WTC11 (cell line): ENCODE results near the gene PDE11A. TPM values are rescaled to one million over a fixed set of nuclear protein-coding genes. Genes with fewer than 3 reads are reported as not detected.

ENCODE experiments used
- ATAC-seq: fragments of 200-7000 bp; cut with Tn5 transposase; 2 replicates; pipeline ENCODE4 v1.10.0; 2021; ENCODE audit warnings: mild to moderate bottlenecking, moderate library complexity
- CTCF ChIA-PET: fragments of 300-600 bp; sonication (Branson Sonifier 250); formaldehyde crosslinking; loops from one replicate; lab custom pipeline; 2021; ENCODE audit warnings: antibody characterized with exemption; lab: Charles Lee
- POLR2A ChIA-PET: fragments of 350-600 bp; sonication (Branson Sonifier 250); formaldehyde crosslinking; loops from one replicate; lab custom pipeline; 2021; ENCODE audit warnings: antibody characterized with exemption; lab: Charles Lee
- DNase-seq: peaks from one replicate; pipeline ENCODE4 v3.0.0; 2021; ENCODE audit warnings: low spot score
- H3K27ac Mint-ChIP-seq: 2 replicates; pipeline ENCODE4 v1.8.0; 2021; ENCODE audit warnings: mixed read lengths
- H3K27me3 Mint-ChIP-seq: 2 replicates; pipeline ENCODE4 v1.8.0; 2021; ENCODE audit warnings: low read depth, mild to moderate bottlenecking, moderate library complexity, mixed read lengths
- H3K36me3 Mint-ChIP-seq: 2 replicates; pipeline ENCODE4 v1.8.0; 2021; ENCODE audit warnings: mixed read lengths
- H3K4me1 Mint-ChIP-seq: 2 replicates; pipeline ENCODE4 v1.8.0; 2022; ENCODE audit warnings: mixed read lengths
- H3K4me3 Mint-ChIP-seq: 2 replicates; pipeline ENCODE4 v1.8.0; 2021; ENCODE audit warnings: mild to moderate bottlenecking, moderate library complexity, mixed read lengths
- H3K9me3 Mint-ChIP-seq: 2 replicates; pipeline ENCODE4 v1.8.0; 2021; ENCODE audit warnings: mixed read lengths
- CREM ChIP-seq: sonication (generic); formaldehyde crosslinking; IDR thresholded peaks from 2 replicates; pipeline ENCODE4 v1.8.1; 2022; ENCODE audit warnings: mild to moderate bottlenecking, missing genetic modification reagents, moderate library complexity
- E2F5 ChIP-seq: sonication (generic); formaldehyde crosslinking; IDR thresholded peaks from 2 replicates; pipeline ENCODE4 v1.8.1; 2022; ENCODE audit warnings: mild to moderate bottlenecking, moderate library complexity, missing genetic modification reagents
- FOXK1 ChIP-seq: sonication (generic); formaldehyde crosslinking; IDR thresholded peaks from 2 replicates; pipeline ENCODE4 v1.8.0; 2022; ENCODE audit warnings: mild to moderate bottlenecking, moderate library complexity, missing genetic modification reagents
- FOXP1 ChIP-seq: sonication (generic); formaldehyde crosslinking; IDR thresholded peaks from 2 replicates; pipeline ENCODE4 v1.8.0; 2022; ENCODE audit warnings: missing genetic modification reagents, mild to moderate bottlenecking, moderate library complexity, borderline replicate concordance
- GRHL2 ChIP-seq: fragments of 250-450 bp; sonication (Bioruptor Pico); IDR thresholded peaks from 2 replicates; pipeline ENCODE4 v1.8.0; 2022; ENCODE audit warnings: mild to moderate bottlenecking, moderate library complexity; ENCODE audit not compliant: insufficient replicate concordance, severe bottlenecking
- JUN ChIP-seq: sonication (generic); formaldehyde crosslinking; IDR thresholded peaks from 2 replicates; pipeline ENCODE4 v1.8.0; 2023; ENCODE audit warnings: mild to moderate bottlenecking, missing genetic modification reagents
- KAT7 ChIP-seq: sonication (generic); formaldehyde crosslinking; IDR thresholded peaks from 2 replicates; pipeline ENCODE4 v1.8.1; 2023; ENCODE audit warnings: missing genetic modification reagents, mild to moderate bottlenecking, borderline replicate concordance
- NR1H2 ChIP-seq: sonication (generic); formaldehyde crosslinking; IDR thresholded peaks from 2 replicates; pipeline ENCODE4 v1.9.0; 2021; ENCODE audit warnings: mild to moderate bottlenecking, moderate library complexity, missing genetic modification reagents
- NR2C2 ChIP-seq: sonication (generic); formaldehyde crosslinking; IDR thresholded peaks from 2 replicates; pipeline ENCODE4 v1.8.0; 2022; ENCODE audit warnings: mild to moderate bottlenecking, missing genetic modification reagents
- NR3C1 ChIP-seq: sonication (generic); formaldehyde crosslinking; conservative IDR thresholded peaks from 2 replicates; pipeline ENCODE4 v1.8.1; 2023; ENCODE audit warnings: low read depth, mild to moderate bottlenecking, missing genetic modification reagents
- OVOL2 ChIP-seq: fragments of 250-450 bp; sonication (Bioruptor Pico); IDR thresholded peaks from 2 replicates; pipeline ENCODE4 v1.9.0; 2021; ENCODE audit warnings: mild to moderate bottlenecking, borderline replicate concordance
- RELA ChIP-seq: sonication (generic); formaldehyde crosslinking; IDR thresholded peaks from 2 replicates; pipeline ENCODE4 v1.8.1; 2022; ENCODE audit warnings: missing genetic modification reagents, mild to moderate bottlenecking, borderline replicate concordance
- TEAD1 ChIP-seq: sonication (generic); formaldehyde crosslinking; IDR thresholded peaks from 2 replicates; pipeline ENCODE4 v1.8.0; 2022; ENCODE audit warnings: mild to moderate bottlenecking, missing genetic modification reagents
- ZNF121 ChIP-seq: sonication (generic); formaldehyde crosslinking; IDR thresholded peaks from 2 replicates; pipeline ENCODE4 v1.8.0; 2023; ENCODE audit warnings: missing genetic modification reagents
- ZNF232 ChIP-seq: sonication (generic); formaldehyde crosslinking; IDR thresholded peaks from 2 replicates; pipeline ENCODE4 v1.8.0; 2022; ENCODE audit warnings: mild to moderate bottlenecking, missing genetic modification reagents
- ZNF263 ChIP-seq: sonication (generic); formaldehyde crosslinking; IDR thresholded peaks from 2 replicates; pipeline ENCODE4 v1.8.1; 2022; ENCODE audit warnings: low read depth, mild to moderate bottlenecking, moderate library complexity, missing genetic modification reagents
- ZSCAN18 ChIP-seq: fragments of 250-450 bp; sonication (Bioruptor Pico); IDR thresholded peaks from 2 replicates; pipeline ENCODE4 v2.1.2; 2022; ENCODE audit warnings: mild to moderate bottlenecking, moderate library complexity
- total RNA-seq: library from RNA; stranded (reverse); gene quantifications from 3 replicates; pipeline ENCODE4 v1.2.3, GENCODE V29; 2021
- TF ChIP-seq, protein P1 (sequence below): sonication (generic); formaldehyde crosslinking; IDR thresholded peaks from 2 replicates; pipeline ENCODE4 v1.8.0; 2023; ENCODE audit warnings: mild to moderate bottlenecking, missing genetic modification reagents
- TF ChIP-seq, protein P2 (sequence below): sonication (generic); formaldehyde crosslinking; IDR thresholded peaks from 2 replicates; pipeline ENCODE4 v1.8.0; 2023; ENCODE audit warnings: missing genetic modification reagents, mild to moderate bottlenecking, borderline replicate concordance
- TF ChIP-seq, protein P3 (sequence below): sonication (generic); formaldehyde crosslinking; IDR thresholded peaks from 2 replicates; pipeline ENCODE4 v1.8.1; 2022; ENCODE audit warnings: low read depth, mild to moderate bottlenecking, moderate library complexity, missing genetic modification reagents, borderline replicate concordance
- TF ChIP-seq, protein P4 (sequence below): fragments of 250-450 bp; sonication (Bioruptor Pico); IDR thresholded peaks from 2 replicates; pipeline ENCODE4 v1.8.0; 2021; ENCODE audit warnings: mild to moderate bottlenecking

Gene PDE11A
- total RNA-seq, 1 experiment from 2014 or later, result 0.13 TPM

DNA sequence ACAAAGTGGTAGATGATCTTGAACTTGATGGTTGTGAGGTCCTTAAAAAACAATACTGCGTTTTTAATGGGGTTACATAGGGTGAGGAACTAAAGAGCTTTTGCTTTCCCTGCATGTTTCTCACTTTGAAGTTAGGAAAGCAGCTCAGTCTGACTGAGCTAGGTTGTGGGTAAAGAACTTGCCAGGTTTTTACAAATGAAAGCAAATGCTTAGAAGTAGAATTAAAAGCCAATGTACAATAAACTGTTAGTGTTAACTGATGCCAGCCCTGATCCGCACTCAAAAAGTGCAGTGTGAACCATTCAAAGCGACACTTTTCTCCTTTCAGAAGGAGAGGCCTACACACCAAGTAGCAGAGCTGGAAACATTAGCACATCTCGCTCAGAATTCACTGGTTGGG lies 409.7 kb downstream of the PDE11A start (continued):
- TF ChIP-seq, protein P1, sequence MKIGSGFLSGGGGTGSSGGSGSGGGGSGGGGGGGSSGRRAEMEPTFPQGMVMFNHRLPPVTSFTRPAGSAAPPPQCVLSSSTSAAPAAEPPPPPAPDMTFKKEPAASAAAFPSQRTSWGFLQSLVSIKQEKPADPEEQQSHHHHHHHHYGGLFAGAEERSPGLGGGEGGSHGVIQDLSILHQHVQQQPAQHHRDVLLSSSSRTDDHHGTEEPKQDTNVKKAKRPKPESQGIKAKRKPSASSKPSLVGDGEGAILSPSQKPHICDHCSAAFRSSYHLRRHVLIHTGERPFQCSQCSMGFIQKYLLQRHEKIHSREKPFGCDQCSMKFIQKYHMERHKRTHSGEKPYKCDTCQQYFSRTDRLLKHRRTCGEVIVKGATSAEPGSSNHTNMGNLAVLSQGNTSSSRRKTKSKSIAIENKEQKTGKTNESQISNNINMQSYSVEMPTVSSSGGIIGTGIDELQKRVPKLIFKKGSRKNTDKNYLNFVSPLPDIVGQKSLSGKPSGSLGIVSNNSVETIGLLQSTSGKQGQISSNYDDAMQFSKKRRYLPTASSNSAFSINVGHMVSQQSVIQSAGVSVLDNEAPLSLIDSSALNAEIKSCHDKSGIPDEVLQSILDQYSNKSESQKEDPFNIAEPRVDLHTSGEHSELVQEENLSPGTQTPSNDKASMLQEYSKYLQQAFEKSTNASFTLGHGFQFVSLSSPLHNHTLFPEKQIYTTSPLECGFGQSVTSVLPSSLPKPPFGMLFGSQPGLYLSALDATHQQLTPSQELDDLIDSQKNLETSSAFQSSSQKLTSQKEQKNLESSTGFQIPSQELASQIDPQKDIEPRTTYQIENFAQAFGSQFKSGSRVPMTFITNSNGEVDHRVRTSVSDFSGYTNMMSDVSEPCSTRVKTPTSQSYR (CRISPR knock-in tag), result no peak
- TF ChIP-seq, protein P2, sequence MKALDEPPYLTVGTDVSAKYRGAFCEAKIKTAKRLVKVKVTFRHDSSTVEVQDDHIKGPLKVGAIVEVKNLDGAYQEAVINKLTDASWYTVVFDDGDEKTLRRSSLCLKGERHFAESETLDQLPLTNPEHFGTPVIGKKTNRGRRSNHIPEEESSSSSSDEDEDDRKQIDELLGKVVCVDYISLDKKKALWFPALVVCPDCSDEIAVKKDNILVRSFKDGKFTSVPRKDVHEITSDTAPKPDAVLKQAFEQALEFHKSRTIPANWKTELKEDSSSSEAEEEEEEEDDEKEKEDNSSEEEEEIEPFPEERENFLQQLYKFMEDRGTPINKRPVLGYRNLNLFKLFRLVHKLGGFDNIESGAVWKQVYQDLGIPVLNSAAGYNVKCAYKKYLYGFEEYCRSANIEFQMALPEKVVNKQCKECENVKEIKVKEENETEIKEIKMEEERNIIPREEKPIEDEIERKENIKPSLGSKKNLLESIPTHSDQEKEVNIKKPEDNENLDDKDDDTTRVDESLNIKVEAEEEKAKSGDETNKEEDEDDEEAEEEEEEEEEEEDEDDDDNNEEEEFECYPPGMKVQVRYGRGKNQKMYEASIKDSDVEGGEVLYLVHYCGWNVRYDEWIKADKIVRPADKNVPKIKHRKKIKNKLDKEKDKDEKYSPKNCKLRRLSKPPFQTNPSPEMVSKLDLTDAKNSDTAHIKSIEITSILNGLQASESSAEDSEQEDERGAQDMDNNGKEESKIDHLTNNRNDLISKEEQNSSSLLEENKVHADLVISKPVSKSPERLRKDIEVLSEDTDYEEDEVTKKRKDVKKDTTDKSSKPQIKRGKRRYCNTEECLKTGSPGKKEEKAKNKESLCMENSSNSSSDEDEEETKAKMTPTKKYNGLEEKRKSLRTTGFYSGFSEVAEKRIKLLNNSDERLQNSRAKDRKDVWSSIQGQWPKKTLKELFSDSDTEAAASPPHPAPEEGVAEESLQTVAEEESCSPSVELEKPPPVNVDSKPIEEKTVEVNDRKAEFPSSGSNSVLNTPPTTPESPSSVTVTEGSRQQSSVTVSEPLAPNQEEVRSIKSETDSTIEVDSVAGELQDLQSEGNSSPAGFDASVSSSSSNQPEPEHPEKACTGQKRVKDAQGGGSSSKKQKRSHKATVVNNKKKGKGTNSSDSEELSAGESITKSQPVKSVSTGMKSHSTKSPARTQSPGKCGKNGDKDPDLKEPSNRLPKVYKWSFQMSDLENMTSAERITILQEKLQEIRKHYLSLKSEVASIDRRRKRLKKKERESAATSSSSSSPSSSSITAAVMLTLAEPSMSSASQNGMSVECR (CRISPR knock-in tag), result no peak
- TF ChIP-seq ZSCAN18 (CRISPR knock-in tag) (no peak), NR2C2 (no peak), ZNF232 (no peak), TEAD1 (CRISPR knock-in tag) (no peak), E2F5 (CRISPR knock-in tag) (no peak), JUN (no peak), CREM (CRISPR knock-in tag) (no peak), FOXK1 (CRISPR knock-in tag) (no peak)

DNA sequence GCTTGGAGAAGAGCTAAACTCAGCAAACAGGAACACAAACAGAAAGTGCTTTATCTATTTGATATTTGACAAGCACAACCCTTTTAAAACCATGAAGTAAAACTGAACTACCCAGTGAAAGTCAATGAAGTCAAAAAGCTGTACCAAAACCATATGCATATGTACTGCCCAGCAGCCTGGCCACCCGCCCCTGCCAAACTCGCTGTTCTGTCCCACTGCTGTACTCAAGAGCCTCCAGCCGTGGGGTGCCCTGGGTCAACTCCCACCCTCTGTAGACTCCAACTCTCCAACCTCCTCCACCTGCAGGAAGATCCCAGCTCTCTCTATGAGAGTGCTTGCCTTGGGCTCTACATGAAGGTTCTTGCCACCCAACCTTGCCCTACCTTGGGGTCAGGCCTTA lies 411.8 kb downstream of the PDE11A start:
- CTCF ChIA-PET, result interaction anchor here (1.4 kb wide), 1 partner anchor 56 kb away, joined by 3 read pairs; no protein-coding TSS in a partner anchor
- peaks cover 21% of the 10 kb centered on the region for H3K4me1 Mint-ChIP-seq
- H3K27me3 Mint-ChIP-seq, result peaks cover 92% of the 10 kb centered on the region
- TF ChIP-seq RELA (CRISPR knock-in tag), result no peak
- TF ChIP-seq, protein P3, sequence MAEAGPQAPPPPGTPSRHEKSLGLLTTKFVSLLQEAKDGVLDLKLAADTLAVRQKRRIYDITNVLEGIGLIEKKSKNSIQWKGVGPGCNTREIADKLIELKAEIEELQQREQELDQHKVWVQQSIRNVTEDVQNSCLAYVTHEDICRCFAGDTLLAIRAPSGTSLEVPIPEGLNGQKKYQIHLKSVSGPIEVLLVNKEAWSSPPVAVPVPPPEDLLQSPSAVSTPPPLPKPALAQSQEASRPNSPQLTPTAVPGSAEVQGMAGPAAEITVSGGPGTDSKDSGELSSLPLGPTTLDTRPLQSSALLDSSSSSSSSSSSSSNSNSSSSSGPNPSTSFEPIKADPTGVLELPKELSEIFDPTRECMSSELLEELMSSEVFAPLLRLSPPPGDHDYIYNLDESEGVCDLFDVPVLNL (CRISPR knock-in tag), result no peak
- TF ChIP-seq, all 79 proteins: peak for 0
- ATAC-seq, result no peak
- H3K27ac Mint-ChIP-seq, result no peak overlapping the region
- no peak overlapping the region for H3K4me3 Mint-ChIP-seq
- POLR2A ChIA-PET, result no interaction called here
- no peak for DNase-seq
- no peaks in the 10 kb centered on the region for H3K9me3 Mint-ChIP-seq
- H3K36me3 Mint-ChIP-seq, result no peaks in the 10 kb centered on the region

- Mint-ChIP-seq H3K36me3 (no peaks in the 10 kb centered on the region), H3K4me3 (no peak overlapping the region), H3K27ac (no peak overlapping the region), H3K27me3 (peaks cover 88% of the 10 kb centered on the region), H3K9me3 (no peaks in the 10 kb centered on the region), H3K4me1 (peaks cover 27% of the 10 kb centered on the region)
- ChIA-PET CTCF (no interaction called here), POLR2A (no interaction called here)
- no peak for DNase-seq
- no peak for ATAC-seq
- TF ChIP-seq, protein P3 (CRISPR knock-in tag), result no peak
- TF ChIP-seq KAT7 (CRISPR knock-in tag) (no peak), ZNF232 (no peak), GRHL2 (CRISPR knock-in tag) (no peak), ZNF121 (CRISPR knock-in tag) (no peak), NR1H2 (CRISPR knock-in tag) (no peak), FOXP1 (CRISPR knock-in tag) (no peak), OVOL2 (no peak), NR3C1 (no peak), ZNF263 (CRISPR knock-in tag) (no peak)
- TF ChIP-seq, protein P4, sequence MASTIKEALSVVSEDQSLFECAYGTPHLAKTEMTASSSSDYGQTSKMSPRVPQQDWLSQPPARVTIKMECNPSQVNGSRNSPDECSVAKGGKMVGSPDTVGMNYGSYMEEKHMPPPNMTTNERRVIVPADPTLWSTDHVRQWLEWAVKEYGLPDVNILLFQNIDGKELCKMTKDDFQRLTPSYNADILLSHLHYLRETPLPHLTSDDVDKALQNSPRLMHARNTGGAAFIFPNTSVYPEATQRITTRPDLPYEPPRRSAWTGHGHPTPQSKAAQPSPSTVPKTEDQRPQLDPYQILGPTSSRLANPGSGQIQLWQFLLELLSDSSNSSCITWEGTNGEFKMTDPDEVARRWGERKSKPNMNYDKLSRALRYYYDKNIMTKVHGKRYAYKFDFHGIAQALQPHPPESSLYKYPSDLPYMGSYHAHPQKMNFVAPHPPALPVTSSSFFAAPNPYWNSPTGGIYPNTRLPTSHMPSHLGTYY (CRISPR knock-in tag), result no peak
Observed at GRCh38 chr2:177658309-177658708, 414.3 kb downstream of the PDE11A start.
